Measurements from ENCODE around the gene RNF208. TPM values are rescaled to one million over a fixed set of nuclear protein-coding genes. Genes with fewer than 3 reads are reported as not detected.

Gene RNF208, protein sequence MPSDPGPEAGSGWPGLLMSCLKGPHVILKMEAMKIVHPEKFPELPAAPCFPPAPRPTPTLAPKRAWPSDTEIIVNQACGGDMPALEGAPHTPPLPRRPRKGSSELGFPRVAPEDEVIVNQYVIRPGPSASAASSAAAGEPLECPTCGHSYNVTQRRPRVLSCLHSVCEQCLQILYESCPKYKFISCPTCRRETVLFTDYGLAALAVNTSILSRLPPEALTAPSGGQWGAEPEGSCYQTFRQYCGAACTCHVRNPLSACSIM
- total RNA-seq, result 10 to 100 TPM in 1 of 4 donors, 1 to 10 TPM in 2, not detected in 1; 2.3 to 26.5 (median 7.5) TPM

- Histone ChIP-seq H3K9me3 (no peaks in the 10 kb centered on the region), H3K36me3 (no peaks in the 10 kb centered on the region), H3K4me3 (peak within 1 kb of the TSS; percentile 56 to 75 (median 62)), H3K27ac (peak within 1 kb of the TSS; percentile 91 to 96 (median 92)), H3K4me1 (peaks cover 18 to 50% (median 45%) of the 10 kb centered on the region in 4 donors), H3K27me3 (no peaks in the 10 kb centered on the region)
- in situ Hi-C loops (cut with MboI; ENCODE audit: low pct_ligation_motif_present in 1 of 4, low pct_unique_long_range_greater_than_20kb in 1 of 4, low sequenced_read_pairs in 3 of 4), result loop anchor here in 2 of 4 donors (10.0 to 25.0 kb wide), 2 partner anchors 98 to 110 kb away; partner anchors contain the start of gene DPP7 (in 1 of the 2)
- WGBS, 2 donors (ENCODE audit: low coverage in 1 of 2), result 3% methylated on average over 14 of the region's 88 CpGs; no CpG with 5 or more reads in 1 of the 2 donors
- TF ChIP-seq EP300 (IDR thresholded peaks at IDR 0.05; ENCODE audit: low read depth), result no peak
- TF ChIP-seq, protein P1, sequence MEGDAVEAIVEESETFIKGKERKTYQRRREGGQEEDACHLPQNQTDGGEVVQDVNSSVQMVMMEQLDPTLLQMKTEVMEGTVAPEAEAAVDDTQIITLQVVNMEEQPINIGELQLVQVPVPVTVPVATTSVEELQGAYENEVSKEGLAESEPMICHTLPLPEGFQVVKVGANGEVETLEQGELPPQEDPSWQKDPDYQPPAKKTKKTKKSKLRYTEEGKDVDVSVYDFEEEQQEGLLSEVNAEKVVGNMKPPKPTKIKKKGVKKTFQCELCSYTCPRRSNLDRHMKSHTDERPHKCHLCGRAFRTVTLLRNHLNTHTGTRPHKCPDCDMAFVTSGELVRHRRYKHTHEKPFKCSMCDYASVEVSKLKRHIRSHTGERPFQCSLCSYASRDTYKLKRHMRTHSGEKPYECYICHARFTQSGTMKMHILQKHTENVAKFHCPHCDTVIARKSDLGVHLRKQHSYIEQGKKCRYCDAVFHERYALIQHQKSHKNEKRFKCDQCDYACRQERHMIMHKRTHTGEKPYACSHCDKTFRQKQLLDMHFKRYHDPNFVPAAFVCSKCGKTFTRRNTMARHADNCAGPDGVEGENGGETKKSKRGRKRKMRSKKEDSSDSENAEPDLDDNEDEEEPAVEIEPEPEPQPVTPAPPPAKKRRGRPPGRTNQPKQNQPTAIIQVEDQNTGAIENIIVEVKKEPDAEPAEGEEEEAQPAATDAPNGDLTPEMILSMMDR (IDR thresholded peaks at IDR 0.05), result peak in 1 of 5 experiments; percentile 8
- intact Hi-C loops (cut with DNase I; ENCODE audit: low total_unique reads), result no loop called here
- DNase-seq, result no peak
Measured at GRCh38 chr9:137222190-137223077, at the start of gene RNF208. RNF208 (minus strand) TSS chr9:137222240; CDS start chr9:137221212, 1,028 bp downstream.

DNA sequence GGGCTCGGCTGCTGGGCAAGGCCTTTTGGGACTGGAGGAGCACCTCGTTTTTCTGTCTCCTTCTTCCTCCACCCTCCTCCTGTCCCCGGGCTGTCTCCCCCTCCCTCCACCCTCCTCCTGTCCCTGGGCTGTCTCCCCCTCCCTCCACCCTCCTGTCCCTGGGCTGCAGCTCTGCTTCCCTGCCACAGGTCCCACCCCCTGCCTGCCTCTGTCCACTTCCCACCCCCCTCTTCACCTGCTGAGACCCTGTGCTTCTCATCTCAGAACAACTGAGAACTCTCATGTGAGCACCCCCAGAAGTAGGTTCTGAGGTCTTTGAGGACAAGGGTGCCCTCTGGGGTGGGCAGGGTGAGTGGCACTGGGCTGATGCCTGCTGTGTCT is 49.6 kb upstream of the RNF208 start:
- Histone ChIP-seq H3K4me1 (peaks cover 21 to 50% (median 33%) of the 10 kb centered on the region in 4 donors), H3K4me3 (no peak overlapping the region), H3K27me3 (no peaks in the 10 kb centered on the region), H3K27ac (no peak overlapping the region), H3K36me3 (peaks cover 0 to 20% (median 9%) of the 10 kb centered on the region in 4 donors), H3K9me3 (no peaks in the 10 kb centered on the region)
- TF ChIP-seq, protein P1 (IDR thresholded peaks at IDR 0.05), result no peak
- TF ChIP-seq POLR2AphosphoS5 (IDR thresholded peaks at IDR 0.05) (no peak), EP300 (IDR thresholded peaks at IDR 0.05; ENCODE audit: low read depth) (no peak), POLR2A (IDR thresholded peaks at IDR 0.05) (no peak)
- no peak for DNase-seq
- in situ Hi-C loops (cut with MboI; ENCODE audit: low pct_ligation_motif_present in 1 of 4, low pct_unique_long_range_greater_than_20kb in 1 of 4, low sequenced_read_pairs in 3 of 4), result no loop called here
- 50 to 68% methylated on average over 2 to 3 of the region's 3 CpGs for WGBS, 2 donors (ENCODE audit: low coverage in 1 of 2)
- intact Hi-C loops (cut with DNase I; ENCODE audit: low total_unique reads), result no loop called here

- intact Hi-C loops (cut with DNase I; ENCODE audit: low total_unique reads) (no loop called here), in situ Hi-C loops (cut with MboI; ENCODE audit: low pct_ligation_motif_present in 1 of 4, low pct_unique_long_range_greater_than_20kb in 1 of 4, low sequenced_read_pairs in 3 of 4) (no loop called here)
- Histone ChIP-seq H3K27ac (no peak overlapping the region), H3K4me1 (peaks cover 15 to 44% (median 27%) of the 10 kb centered on the region in 4 donors), H3K9me3 (no peaks in the 10 kb centered on the region), H3K36me3 (peaks cover 0 to 23% (median 10%) of the 10 kb centered on the region in 4 donors), H3K4me3 (no peak overlapping the region), H3K27me3 (no peaks in the 10 kb centered on the region)
- TF ChIP-seq POLR2AphosphoS5 (IDR thresholded peaks at IDR 0.05) (no peak), POLR2A (IDR thresholded peaks at IDR 0.05) (no peak), EP300 (IDR thresholded peaks at IDR 0.05; ENCODE audit: low read depth) (no peak)
- TF ChIP-seq, protein P1 (IDR thresholded peaks at IDR 0.05), result no peak
- WGBS, 2 donors (ENCODE audit: low coverage in 1 of 2), result 83 to 85% methylated on average over 4 to 32 of the region's 32 CpGs
- no peak for DNase-seq
Measured at GRCh38 chr9:137270929-137271695, 49.1 kb upstream of the RNF208 start.
